ENCODE results near the gene TBX21.

GRCh38 chr17:47687328-47687690, 45.7 kb upstream of the TBX21 start:
- TF ChIP-seq CTCF (IDR thresholded peaks at IDR 0.05) (no peak), POLR2A (IDR thresholded peaks at IDR 0.05) (no peak)
